HepG2 (cell line): ENCODE data around the gene SYT8. TPM values are rescaled to one million over a fixed set of nuclear protein-coding genes. Genes with fewer than 3 reads are reported as not detected.
A peak's percentile ranks its signal among the peaks of the same experiment; 100 is the strongest.

Experiments used
- MAX ChIP-seq: IDR thresholded peaks from 2 replicates; pipeline ENCODE4 v1.6.1; 2012; ENCODE audit warnings: inconsistent platforms
- MBNL3 ChIP-seq: fragments of 250-450 bp; sonication (Bioruptor Pico); conservative IDR thresholded peaks from 2 replicates; pipeline ENCODE4 v1.8.0; 2022; ENCODE audit warnings: mild to moderate bottlenecking, inconsistent platforms
- YY1 ChIP-seq: IDR thresholded peaks from 2 replicates; pipeline ENCODE4 v1.6.1; 2011; ENCODE audit warnings: low read length, low read depth, moderate library complexity, mild to moderate bottlenecking; ENCODE audit not compliant: insufficient read depth, insufficient replicate concordance
- ZFP37 ChIP-seq: sonication (generic); formaldehyde crosslinking; IDR thresholded peaks from 2 replicates; pipeline ENCODE4 v1.4.0; 2020; ENCODE audit warnings: missing genetic modification reagents, borderline replicate concordance
- ZNF407 ChIP-seq: sonication (generic); formaldehyde crosslinking; IDR thresholded peaks from one replicate; pipeline ENCODE4 v1.5.1; 2020; ENCODE audit warnings: mild to moderate bottlenecking, missing genetic modification reagents; ENCODE audit errors: not compliant biosample characterization
- ZUFSP ChIP-seq: sonication (generic); formaldehyde crosslinking; IDR thresholded peaks from 2 replicates; pipeline ENCODE4 v1.9.0; 2021; ENCODE audit warnings: missing genetic modification reagents, mild to moderate bottlenecking, borderline replicate concordance
- polyA plus RNA-seq, 8 experiments: library from polyadenylated mRNA; depleted of rRNA in 3 of 8; stranded (reverse) in 7 of 8; unstranded in 1 of 8; fragments of >200 nt; fragmentation: Illumina TruSeq in 4 of 8; extraction: Trizol in 4 of 8; gene quantifications; 2 replicates each; pipeline versions ENCODE4 v1.2.1 to v1.2.3, GENCODE V29; 2011 to 2016; ENCODE audit warnings: low read depth in 4 of 8, missing spikeins in 1 of 8, mixed read lengths in 1 of 8; ENCODE audit not compliant: insufficient read depth in 1 of 8
- total RNA-seq, 5 experiments: library from RNA; depleted of rRNA; stranded (reverse); fragments of >200 nt; fragmentation: Illumina TruSeq; extraction: Trizol; gene quantifications; 2 replicates each; pipeline ENCODE4 v1.2.3, GENCODE V29; 2016; ENCODE audit warnings: low read depth in 1 of 5
- TF ChIP-seq, protein P1 (sequence below): sonication (generic); formaldehyde crosslinking; IDR thresholded peaks from 2 replicates; pipeline ENCODE4 v1.4.0; 2020; ENCODE audit warnings: missing genetic modification reagents, borderline replicate concordance
- TF ChIP-seq, protein P2 (sequence below): sonication (generic); formaldehyde crosslinking; IDR thresholded peaks from 2 replicates; pipeline ENCODE4 v1.9.0; 2021; ENCODE audit warnings: missing genetic modification reagents, borderline replicate concordance
- TF ChIP-seq, protein P3 (sequence below): sonication (generic); formaldehyde crosslinking; IDR thresholded peaks from 2 replicates; pipeline ENCODE4 v1.5.1; 2020; ENCODE audit warnings: mild to moderate bottlenecking, missing genetic modification reagents, borderline replicate concordance

SYT8 gene
- total and polyA plus RNA-seq, 2 of the 13 experiments (the other 11 are each of a cell fraction or from before 2014, with no cell fraction given): 0.60 to 2.3 TPM

GRCh38 chr11:1832211-1832919, 2.4 kb upstream of the SYT8 start (continued):
- TF ChIP-seq ZNF407 (no peak), MBNL3 (CRISPR knock-in tag) (no peak), MAX (no peak; the same call in 1 of the 2 replicates), YY1 (peak; percentile 77), ZFP37 (CRISPR knock-in tag) (no peak), ZUFSP (CRISPR knock-in tag) (no peak)
- TF ChIP-seq, protein P1, sequence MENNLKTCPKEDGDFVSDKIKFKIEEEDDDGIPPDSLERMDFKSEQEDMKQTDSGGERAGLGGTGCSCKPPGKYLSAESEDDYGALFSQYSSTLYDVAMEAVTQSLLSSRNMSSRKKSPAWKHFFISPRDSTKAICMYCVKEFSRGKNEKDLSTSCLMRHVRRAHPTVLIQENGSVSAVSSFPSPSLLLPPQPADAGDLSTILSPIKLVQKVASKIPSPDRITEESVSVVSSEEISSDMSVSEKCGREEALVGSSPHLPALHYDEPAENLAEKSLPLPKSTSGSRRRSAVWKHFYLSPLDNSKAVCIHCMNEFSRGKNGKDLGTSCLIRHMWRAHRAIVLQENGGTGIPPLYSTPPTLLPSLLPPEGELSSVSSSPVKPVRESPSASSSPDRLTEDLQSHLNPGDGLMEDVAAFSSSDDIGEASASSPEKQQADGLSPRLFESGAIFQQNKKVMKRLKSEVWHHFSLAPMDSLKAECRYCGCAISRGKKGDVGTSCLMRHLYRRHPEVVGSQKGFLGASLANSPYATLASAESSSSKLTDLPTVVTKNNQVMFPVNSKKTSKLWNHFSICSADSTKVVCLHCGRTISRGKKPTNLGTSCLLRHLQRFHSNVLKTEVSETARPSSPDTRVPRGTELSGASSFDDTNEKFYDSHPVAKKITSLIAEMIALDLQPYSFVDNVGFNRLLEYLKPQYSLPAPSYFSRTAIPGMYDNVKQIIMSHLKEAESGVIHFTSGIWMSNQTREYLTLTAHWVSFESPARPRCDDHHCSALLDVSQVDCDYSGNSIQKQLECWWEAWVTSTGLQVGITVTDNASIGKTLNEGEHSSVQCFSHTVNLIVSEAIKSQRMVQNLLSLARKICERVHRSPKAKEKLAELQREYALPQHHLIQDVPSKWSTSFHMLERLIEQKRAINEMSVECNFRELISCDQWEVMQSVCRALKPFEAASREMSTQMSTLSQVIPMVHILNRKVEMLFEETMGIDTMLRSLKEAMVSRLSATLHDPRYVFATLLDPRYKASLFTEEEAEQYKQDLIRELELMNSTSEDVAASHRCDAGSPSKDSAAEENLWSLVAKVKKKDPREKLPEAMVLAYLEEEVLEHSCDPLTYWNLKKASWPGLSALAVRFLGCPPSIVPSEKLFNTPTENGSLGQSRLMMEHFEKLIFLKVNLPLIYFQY (CRISPR knock-in tag): 0 out of 2 replicates have a peak, but pooled peaks have one; percentile 56
- TF ChIP-seq, protein P2, sequence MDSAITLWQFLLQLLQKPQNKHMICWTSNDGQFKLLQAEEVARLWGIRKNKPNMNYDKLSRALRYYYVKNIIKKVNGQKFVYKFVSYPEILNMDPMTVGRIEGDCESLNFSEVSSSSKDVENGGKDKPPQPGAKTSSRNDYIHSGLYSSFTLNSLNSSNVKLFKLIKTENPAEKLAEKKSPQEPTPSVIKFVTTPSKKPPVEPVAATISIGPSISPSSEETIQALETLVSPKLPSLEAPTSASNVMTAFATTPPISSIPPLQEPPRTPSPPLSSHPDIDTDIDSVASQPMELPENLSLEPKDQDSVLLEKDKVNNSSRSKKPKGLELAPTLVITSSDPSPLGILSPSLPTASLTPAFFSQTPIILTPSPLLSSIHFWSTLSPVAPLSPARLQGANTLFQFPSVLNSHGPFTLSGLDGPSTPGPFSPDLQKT (CRISPR knock-in tag): no peak
- TF ChIP-seq, protein P3, sequence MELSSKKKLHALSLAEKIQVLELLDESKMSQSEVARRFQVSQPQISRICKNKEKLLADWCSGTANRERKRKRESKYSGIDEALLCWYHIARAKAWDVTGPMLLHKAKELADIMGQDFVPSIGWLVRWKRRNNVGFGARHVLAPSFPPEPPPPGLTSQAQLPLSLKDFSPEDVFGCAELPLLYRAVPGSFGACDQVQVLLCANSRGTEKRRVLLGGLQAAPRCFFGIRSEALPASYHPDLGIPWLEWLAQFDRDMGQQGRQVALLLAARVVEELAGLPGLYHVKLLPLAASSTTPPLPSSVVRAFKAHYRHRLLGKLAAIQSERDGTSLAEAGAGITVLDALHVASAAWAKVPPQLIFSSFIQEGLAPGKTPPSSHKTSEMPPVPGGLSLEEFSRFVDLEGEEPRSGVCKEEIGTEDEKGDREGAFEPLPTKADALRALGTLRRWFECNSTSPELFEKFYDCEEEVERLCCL: no peak
